ENCODE data around the gene KLF2.

Gene KLF2

DNA sequence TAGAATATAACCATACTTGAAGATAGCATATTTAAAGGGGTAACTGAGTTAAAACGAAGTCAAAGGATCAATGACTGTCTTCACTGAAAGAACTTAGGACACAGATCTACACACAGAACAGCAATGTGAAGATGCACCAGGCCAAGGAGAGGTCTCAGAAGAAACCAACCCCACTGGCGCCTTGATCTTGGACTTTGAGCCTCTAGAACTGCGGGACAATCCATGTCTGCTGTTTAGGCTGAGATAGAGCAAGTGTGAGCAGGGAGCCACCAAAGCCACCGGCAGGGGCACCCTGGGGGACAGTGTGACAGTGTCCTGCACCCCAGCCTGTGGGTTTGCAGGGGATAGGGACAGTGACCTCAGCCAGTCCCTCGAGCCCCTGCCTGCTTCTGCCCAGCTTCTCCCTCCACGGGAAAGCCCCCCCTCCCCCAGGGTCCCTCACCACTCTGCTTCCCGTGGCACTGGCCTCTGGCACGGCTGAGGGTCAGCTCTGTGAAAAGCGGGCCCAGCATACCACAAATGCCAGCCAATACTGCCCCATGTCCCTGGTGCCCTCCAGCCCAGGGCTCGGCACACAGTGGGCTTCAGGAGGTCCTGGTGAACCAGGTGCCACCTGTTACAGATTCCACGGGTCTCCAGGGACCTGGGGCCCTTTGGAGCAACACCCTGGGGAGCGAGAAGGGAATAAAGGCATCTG, 40.8 kb downstream of the KLF2 start:
- DNase-seq (ENCODE audit: low spot score) = no peak

DNA sequence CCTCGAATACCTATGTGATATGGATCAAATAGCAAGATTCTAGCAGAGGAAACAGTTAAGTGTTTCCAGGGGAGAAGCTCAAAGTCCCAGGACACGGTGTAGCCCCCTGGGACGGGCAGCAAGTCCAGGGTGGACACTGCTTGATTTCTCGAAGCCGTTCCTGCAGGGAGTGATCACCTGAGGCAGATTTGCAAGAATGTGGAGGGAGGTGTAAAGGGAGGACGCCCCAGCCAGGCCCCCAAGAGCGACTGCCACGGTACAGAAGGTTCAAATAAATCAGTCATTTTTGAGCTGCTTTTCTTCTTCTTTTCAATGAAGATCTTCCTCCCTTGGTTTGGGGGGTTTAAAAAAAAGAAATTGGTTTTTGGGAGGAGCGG, 41.4 kb downstream of the KLF2 start:
- DNase-seq (ENCODE audit: low spot score) = no peak

DNA sequence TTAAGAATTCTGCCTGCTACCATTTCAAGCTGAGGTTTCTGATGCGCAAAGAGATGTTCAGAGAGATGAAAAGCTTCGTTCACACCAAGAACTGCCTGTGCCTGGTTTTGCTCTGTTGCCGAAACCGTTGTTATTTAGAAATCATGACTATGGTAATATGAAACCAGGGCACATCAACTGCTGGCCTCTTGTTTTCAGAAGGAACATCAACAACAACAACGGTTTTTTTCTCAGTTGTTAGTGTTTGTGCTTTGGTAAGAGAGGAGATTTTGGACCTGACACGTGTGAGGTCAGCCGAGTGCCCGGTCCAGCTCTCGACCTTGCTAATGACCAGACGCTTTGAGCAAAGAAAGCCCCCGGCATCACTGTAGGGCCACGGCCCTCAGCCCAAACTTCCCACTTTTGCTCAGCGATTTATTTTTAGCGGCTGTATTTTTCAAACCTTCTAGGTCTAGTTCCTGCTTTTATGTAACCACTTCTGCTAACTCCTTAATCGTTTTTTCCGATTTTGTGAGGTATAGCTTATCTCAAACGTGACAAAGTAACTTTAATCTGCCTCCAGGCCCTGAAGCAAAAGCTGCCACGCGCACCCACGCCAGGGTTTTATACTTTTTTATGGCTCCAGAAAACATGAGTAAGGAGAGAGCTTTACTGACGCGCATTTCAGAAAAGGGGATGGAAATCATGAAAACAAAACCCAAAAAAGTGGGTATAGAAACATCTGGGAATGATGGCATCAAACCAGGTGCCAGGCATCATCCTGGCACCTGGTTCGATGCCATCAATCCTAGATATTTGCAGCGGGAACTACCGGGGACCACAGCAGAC, 42.0 kb downstream of the KLF2 start:
- no peak for DNase-seq (ENCODE audit: low spot score)

DNA sequence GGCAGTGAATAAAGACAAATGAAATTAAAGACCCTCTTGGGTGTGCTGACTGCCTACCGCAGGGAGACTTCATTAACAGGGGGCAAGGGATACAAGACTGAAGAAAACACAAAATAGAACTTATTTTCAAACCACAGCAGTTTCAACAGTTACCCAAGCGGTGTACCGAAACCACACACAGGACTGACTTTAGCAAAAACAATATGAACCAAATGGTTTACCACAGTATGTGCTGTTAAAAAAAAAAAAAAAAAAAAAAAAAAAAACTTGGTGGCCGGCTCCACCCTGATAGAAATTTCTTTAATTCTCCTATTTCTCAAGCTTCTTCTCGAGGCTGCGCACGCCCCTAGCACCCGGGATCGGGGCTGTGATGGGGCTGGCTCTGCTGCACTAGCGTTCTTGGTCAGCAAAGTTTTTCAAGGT, 42.6 kb downstream of the KLF2 start:
- no peak for DNase-seq (ENCODE audit: low spot score)

DNA sequence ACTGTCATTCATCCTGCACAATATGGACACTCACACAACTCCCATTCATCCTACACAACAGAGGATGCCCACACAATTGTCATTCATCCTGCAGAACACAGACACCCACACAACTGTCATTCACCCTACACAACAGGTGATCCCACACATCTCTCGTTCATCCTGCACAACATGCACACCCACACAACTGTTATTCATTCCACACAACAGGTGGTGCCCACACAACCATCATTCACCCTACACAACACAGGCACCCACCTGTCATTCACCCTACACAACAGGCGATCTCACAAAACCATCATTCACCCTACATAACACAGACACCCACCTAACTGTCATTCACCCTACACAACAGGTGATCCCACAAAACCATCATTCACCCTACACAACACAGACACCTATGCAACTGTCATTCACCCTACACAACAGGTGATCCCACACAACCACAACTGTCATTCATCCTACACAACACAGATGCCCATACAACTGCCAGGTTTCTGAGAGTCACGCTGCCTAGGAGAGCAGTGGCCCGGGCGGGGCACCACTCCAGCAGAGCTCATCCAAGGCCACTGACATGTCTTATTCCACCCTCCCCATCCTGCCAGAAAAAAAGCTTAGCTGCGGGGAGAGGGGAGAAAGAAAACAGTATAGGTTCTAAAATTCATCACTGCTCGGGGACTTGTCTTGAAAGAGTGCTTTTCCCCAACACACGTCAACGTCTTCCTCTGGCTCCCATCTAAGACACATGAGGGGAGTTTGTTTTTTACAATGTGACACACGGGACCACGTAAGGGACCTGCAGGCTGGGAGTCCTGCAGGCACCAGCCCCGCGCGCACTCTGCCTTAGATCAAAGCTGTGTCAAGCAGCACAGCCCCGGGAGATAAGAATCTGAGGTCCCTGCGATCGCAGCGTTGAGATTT, 44.0 kb downstream of the KLF2 start:
- DNase-seq (ENCODE audit: low spot score) = no peak

DNA sequence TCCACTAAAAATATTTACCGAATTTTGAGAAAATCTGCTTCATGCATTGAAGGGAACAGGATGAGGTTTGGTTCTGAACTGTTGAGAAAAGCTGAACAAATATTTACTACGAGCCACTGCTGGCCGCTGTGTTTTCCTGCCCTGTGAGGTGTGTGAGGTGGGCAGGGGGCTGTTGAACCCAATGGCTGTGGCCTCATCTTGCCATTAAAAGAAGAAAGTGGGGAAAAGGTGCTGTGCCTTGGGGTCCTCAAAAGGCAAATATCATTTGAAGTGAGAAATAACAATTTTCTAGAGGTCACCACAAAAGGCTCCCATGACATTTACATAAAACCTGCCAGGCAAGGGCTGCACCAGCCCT, 44.7 kb downstream of the KLF2 start:
- no peak for DNase-seq (ENCODE audit: low spot score)

DNA sequence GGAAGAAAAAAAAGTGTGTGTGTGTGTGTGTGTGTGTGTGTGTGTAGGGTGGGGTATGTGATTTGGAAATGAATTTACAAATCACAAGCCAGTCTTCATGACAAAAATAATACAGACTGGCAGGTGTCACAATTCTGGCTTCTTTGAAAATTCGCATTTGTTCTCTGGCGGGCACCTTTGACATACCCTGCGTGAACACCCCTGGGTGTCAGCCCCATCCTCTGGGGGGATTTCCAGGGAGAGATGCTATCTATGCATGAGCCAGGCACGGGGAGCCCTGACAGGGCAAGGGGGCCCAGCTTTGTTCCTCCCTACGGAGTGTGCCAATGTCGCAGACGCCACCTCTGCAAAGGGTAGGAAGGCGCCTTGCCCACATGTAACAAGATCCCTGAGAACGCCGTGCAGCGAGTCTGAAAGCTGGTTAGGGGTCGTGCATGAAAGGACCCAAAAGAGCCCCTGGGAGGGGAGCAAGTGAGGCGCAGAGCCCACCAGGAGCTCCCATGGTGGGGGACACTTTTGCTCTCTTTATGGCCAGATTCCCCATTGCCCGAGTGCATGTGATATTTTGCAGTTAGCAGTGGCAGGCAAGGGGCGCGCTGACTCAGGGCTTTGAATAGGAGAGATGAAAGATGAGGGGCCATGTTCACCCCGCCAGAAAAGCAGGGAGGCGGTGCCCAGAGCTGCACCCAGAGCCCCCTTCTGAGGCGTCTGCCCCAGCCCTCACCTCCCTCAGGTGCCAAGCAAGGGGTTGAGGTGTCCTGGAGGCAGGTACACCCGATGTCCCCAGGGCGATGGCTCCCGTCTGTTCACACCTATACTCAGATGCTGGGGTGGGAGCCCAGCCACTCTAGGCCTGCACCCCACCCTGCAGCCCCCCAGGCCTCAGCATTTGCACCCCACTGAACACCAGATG, 45.3 kb downstream of the KLF2 start:
- no peak for DNase-seq (ENCODE audit: low spot score)

DNA sequence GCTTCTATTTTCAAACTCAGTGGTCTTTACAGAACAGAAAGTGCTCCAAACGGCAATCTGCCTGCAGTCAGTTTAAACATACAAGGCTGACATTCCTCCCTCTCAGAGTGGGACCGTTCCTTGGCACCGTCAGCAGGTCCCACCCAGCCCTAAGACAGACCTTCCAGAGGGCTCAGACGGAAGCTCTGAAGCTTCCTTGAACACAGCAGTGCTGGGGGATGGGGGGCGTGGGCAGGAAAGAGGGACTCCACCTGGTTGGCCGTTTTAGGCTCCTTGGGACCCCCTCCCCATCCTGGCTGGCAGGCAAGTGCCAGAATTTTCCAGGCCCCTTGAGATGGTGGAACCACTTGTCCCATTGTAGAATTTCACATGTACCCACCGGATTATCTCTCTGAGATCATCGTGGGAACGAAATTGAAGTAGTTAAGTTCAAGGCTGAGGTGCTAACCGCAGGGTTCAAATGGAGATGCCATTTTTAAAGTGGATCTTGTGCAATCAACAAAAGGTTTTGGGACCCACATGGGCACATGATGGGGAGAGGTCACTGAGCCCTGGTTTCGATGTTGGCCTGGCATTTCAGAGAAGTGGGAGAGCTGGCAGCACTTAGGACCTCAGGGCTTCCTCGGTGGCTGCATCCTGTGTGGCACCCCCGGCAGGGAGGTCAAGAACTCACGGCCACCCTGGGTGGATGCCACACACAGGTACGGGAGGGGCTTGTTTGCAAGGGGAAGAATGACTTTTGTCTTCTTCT, 46.2 kb downstream of the KLF2 start:
- no peak for DNase-seq (ENCODE audit: low spot score)

DNA sequence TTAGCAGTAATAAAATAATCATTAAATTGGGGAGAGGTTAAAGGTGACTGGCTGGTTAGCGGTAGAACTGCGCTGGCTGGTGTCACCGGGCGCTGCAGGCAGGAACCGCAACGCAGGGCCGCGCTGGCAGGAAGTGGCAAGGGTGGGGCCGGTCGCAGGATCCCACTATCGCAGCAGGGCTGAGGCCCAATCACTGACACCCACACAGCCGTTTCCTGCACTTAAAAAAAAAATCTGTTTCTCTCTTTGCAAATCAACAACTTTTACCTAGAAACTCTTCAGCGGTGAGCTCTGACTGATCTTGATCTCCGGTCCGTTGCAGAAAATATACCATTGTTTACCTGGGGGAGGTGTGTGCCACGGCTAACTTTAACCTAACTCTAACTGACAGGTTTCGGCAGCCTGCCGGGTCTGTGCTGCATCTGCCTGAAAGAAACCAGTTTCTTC, 46.9 kb downstream of the KLF2 start:
- no peak for DNase-seq (ENCODE audit: low spot score)

DNA sequence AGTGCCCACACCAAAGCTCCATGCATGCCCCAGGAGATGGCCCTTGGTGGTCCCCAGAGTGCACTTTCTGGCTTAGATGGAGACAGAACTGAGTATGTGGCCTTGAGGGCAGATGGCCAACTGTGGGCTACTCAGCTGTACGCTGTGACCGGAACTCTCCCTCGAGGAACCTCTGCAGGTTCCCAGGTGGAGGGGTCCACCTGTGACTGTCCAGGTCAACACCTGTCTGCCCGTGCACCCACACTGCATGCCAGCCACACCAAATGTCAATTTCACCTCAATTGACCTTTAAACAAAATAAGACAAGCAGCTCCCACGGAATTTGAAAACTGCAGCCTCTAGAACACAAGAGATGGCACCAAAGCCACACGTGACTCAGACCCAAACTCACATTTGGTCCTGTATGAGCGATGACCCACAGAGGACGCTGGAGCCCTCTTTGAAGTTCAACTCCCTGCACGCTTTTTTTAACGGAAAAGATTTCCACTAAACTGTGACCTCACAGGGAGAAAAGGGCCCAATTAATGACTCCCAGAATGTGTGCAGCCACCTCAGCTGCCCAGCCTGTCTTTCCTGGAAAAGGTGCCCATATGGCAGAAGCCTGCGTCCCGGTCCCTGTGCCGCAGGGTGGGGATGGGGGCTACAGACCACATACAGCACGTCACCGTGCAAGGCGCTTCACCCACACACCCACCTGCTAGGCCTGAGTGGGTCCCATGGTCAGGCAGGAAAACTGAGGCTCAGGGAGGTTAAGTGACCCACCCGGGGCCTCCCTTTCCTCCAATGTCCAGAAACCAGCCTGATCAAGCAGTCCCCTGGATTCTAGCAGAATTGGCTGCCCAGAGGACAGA, 47.7 kb downstream of the KLF2 start:
- no peak for DNase-seq (ENCODE audit: low spot score)

DNA sequence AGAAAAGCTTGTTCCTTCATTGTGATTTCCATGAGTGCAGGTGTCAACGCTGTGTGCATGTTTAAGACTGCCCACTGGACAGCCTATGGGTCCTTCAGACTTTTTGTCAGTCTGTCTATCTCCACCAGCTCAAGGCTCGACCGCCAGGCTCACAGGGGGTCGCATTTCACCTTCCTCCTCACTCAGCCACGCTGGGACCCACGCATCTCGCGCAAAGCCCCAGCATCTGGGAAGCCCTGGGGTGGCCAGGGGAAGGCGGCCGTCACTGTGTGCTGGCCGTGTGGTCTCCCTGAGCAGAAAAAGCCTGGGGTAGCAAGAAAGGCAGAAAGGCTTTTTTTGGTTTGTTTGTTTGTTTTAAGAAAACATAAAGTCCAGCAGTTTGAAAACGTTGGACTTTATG, 48.5 kb downstream of the KLF2 start:
- no peak for DNase-seq (ENCODE audit: low spot score)

DNA sequence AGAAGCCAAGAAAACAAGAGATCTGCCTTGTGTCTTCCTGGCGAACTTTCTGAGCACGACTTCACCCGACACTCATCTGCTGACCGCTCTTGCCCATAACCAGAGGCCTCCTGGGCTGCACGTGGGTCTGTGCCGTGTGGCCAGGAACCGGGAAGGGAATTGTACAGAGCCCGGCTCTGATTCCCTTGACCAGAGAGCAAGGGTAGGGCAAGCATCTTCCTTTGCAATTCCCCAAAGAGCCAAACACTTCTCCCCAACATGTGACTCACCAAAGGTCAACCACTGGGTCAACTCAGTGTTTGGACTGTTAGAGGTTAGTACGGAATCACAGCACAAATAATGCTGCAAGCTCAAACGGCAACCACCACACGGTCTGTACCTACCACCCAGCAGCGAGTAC, 48.9 kb downstream of the KLF2 start:
- peak; percentile 85 for DNase-seq (ENCODE audit: low spot score)

DNA sequence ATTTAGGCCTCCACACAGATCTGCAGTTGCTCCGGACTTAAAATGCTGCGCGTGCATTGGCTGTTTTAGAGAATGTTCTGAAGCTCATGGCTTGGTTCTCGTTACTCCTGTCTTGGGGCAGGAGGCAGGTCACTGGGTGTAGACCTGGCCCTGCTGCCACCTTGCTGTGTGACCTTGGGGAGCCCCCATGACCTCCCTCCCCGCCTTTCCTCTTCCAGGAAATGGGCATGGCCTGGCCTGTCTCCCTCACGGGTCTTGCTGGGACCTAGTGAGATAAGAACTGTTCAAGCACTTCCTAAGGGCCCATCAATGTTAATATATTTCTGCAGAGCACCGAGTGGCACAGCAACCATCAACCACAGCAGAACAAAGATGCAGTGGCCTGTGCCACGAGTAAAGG, 49.4 kb downstream of the KLF2 start:
- DNase-seq (ENCODE audit: low spot score) = no peak

DNA sequence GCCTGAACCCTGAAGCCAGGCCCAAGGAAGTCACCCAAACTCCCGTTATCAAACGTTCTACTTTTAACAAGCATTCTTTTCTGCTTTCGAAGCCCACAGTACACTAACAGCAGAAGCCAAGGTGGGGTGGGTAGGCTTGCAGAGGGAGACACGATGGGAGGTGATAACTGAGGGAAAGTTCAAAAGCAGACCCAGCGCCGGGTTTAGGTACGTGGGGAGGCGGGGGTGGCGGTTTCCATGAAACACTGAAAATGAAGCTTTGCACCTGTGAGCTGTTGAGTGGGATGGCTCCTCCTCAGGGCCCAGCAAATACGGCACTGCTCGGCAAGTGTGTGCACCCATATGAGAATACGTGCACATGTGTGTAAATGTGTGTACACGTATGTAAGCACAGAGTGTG, 49.8 kb downstream of the KLF2 start:
- no peak for DNase-seq (ENCODE audit: low spot score)

DNA sequence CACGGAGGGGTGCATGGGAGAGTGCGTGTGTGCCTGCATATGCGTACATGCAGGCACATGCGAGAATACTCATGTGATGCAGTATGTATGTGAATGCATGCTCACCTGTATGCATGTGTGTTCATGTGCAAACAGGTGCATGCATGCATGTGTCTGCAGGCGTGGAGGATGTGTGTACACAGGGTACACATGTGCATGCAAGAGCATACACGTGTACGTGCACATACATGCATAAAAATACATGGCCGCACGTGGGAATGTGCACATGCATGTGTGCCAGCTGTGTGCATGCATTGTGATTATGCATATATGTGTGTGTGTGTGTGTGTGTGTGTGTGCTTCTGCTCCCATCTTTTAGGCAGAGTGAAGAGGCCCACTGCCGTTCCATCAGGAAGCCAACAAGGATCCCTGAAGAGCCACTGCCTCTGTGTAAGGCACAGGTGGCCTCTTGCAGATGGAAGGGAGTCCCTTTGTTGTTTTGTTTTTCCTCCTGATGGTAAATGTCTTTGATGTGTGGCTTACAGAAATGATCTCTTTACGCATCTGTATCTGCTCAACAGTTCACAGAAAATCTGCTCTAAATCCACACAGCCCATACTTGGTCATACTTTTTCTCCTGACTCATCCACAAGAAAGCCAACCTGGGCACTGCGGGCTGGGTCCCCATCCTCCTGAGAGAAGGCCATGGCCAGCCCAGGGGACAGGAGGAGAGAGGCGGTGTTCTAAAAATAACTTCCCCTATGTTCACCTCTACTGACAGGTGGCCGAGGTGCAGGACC, 50.7 kb downstream of the KLF2 start:
- no peak for DNase-seq (ENCODE audit: low spot score)

DNA sequence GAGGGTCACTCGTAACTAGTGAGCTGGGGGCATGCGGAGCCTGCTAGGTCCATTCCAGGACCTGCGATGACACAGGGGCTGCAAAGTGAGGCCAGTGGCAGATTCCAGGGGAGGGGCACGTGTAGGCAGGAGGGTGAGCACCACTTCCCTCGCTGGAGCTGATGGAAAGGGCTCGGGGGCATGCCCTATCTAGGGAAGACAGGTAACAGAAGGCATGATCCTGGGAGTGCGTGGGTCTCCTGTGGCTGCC, 51.2 kb downstream of the KLF2 start:
- no peak for DNase-seq (ENCODE audit: low spot score)

DNA sequence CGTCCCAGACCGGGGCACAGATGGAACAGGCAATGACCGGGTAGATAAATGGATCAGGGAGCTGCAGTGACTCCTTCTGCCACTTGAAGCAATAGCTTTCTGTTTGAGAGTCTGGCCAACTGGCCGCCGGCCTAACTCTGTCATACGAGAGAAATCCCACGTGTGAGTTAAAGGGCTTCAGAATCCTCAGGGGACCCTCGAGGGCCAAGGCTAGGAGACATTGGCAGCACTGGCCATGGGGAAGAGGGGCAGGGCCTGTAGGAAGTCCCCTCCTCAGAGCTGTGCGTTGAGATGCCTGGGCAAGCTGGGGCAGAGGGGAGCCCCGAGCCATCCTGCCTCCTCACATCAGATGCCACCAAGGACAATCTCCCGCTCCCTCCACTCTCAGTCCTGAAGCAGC, 51.6 kb downstream of the KLF2 start:
- no peak for DNase-seq (ENCODE audit: low spot score)

DNA sequence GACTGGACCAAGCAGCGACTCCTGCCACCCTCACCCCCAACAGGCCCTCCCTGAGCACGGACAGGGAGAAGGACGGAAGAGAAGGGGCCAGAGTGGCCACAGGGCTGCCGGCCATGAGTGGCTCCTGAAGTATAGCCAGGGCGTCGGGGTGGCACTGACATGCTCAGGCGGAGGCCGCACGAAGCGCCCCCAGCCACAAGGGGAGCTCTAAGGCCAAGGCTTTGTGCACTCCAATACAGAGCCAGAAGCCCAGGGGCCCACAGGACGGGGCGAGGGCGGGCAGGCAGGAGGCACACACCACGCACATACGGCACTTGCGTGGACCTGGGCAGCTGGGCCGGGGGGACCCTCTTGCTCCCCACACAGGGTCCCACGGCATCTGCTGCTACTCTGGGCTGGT, 52.0 kb downstream of the KLF2 start:
- DNase-seq (ENCODE audit: low spot score) = no peak

DNA sequence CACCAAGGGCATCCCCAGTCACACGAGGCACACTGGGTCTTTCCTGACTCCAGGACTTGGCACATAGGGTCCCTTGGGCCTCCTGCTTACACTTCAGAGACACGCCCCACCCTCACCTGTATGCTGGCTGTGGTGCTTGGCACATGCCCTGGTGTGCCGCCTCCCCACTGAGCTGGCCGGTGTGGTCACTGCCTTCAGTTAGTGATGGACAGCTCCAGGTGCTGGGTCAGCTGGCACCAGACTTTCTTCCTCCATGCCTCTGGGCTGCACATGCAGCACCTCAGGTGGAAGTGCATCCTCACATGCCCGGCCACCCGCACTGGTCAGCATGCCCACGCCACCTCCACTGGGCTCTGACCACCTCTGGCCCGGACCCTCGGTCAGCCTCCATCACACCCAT, 52.9 kb downstream of the KLF2 start:
- DNase-seq (ENCODE audit: low spot score) = no peak

Measured in AG08396 (cell line).